Superior temporal gyrus (tissue), 1 donor: Measurements from ENCODE around the gene MKNK2.

Experiments used
- DNase-seq: peaks from one replicate; pipeline ENCODE4 v3.0.0-alpha.2; 2016; ENCODE audit errors: extremely low spot score

MKNK2 gene

DNA sequence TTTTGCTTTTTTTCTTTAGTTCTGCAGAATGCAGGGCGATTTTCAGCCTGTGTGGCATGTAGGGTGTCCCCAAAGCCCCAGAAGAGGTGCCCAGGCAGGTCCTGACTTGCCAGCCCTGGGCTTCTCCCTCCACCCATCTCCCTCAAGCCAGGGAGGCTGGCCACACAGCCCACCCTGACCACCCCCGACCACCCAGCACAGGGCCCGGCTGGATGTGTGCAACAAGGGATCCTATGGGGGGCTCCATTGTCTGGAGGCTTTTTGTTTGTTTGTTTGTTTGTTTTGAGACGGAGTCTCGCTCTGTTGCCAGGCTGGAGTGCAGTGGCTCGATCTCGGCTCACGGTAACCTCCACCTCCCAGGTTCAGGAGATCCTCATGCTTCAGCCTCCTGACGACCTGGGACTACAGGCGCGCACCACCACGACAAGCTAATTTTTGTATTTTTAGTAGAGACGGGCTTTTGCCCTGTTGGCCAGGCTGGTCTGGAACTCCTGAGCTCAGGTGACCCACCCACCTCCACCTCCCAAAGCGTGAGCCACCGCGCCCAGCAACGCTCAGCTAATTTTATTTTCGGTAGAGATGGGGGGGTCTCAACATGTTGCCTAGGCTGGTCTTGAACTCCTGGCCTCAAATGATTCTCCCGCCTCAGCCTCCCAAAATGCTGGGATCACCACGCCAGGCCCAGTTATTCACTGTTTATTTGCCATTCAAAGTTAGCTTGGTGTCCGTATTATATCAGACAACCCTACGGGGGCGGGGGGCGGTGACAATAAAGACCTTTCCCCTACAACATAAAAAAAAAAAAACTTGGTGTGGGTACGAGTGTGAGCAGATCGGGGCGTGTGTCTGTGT, 7.8 kb upstream of the MKNK2 start:
- no peak for DNase-seq

DNA sequence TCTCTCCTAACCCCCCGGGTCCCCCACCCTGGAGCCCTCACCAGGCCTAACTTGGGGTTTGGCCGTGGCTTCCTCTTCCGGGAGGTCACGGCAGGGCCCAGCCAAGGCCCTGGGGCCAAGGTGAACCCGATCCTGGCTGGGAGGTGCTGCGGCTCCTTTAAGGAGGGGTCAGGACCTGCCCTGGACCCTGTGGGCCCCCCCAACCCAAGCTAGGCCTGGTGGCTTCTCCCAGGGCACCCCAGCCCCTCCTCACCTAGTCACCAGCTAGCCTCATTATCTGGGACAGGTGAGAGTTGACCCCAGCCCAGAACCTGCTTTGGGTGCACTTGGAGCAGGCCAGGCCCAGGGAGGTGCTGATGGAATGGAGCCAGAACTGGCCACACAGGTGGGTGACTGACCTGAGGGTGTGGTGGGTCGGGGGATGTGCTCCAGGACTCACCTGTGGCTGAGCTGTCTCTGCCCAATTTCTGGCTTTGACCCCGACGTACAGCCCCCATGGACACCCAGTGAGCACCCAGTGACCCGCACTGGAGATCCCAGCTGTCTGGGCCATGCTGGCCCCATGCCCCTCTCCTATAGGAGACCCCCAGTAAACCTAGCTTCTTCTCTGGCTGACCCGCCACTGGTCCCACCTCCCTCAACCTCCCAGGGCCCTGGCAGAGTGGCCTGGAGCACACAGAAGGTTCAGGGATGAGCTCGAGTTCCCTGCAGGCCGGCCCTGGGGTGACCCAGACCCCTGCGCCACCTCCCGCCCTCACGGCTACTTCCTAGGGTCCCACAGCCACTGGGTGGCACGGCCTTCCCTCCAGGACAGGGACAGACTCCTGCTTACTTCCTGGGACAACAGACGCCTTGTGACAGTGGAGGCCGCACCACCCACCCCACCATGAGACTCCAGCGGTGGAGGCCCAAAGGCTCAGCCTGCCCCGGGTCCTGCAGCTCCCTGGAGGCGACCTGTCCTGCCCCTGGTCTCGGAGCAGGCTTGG, 6.7 kb upstream of the MKNK2 start:
- no peak for DNase-seq

DNA sequence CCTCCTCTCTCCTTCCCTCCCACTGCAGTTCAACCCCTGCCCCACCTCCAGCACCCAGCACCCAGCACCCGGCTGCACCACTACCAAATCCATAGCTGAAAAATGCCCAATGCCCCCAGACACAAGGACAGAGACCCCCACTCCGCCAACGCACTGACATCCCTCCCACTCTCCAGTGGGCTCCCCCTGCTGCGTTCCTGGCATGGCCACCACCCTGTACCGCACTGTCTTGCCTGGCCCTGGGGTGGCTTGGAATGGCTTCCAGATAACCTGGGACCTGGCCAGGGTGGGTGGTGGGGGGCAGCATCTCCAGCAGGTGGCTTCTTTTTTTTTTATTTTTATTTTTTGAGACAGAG, 5.8 kb upstream of the MKNK2 start:
- no peak for DNase-seq

DNA sequence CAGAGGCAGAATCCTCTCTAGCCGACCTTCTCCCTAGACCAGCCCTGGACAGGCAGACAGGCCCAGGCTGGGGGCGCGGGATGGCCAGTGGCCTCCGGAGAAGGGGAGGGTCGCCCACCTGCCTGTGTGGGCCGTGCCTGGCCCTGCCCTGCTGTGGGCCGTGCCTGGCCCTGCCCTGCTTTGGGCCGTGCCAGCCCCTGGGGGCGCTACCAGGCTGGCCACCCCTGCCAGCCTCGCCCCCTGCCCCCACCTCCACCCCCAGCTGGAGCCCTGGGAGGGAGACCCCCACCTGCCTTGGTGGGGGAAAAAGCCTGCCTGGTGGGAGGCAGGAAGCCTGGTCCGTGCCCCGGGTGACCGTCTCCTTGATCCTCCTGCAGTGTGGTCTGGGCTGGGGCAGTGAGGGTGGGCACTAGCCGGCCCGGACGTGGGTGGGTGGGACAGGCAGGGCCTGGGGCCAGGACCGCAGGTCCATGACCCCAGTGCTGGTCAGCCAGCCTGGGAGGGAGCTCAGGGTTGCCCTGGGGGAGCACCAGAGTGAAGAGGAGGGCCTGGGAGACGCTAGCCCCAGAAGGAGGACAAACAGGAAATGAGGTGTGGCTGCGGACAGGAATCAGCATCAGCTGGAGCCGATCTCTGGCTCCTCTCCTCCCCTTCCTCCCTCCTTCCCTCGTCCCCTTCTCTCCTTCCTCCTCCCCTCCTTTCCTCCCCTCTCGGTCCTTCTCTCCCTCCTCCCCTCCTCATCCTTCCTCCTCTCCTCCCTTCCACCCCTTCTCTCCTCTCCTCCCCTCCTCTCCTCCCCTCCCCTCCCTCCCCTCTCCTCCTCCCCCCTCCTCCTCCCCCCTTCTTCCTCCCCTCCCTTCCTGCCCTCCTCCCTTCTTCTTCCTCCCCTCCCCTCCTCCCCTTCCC, 5.1 kb upstream of the MKNK2 start:
- DNase-seq = no peak

DNA sequence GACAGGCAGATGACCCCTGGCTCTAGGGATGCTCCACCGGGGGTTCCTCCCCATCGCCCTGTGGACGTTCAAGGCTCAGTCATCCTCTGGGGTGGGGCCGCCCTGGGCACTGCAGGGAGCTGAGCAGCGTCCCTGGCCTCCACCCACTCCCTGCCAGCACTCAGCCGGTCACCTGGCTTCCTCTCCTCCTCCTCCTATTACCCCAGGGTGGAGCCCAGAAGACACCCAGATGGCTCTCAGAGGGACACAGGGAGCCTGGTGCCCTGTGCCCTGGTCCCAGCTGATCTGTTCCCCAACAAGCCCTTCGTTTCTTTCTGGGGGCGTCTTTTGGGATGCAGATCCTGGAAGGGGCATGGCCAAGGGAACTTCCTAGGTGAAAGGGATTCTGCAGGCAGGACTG, 3.7 kb upstream of the MKNK2 start:
- DNase-seq = no peak

DNA sequence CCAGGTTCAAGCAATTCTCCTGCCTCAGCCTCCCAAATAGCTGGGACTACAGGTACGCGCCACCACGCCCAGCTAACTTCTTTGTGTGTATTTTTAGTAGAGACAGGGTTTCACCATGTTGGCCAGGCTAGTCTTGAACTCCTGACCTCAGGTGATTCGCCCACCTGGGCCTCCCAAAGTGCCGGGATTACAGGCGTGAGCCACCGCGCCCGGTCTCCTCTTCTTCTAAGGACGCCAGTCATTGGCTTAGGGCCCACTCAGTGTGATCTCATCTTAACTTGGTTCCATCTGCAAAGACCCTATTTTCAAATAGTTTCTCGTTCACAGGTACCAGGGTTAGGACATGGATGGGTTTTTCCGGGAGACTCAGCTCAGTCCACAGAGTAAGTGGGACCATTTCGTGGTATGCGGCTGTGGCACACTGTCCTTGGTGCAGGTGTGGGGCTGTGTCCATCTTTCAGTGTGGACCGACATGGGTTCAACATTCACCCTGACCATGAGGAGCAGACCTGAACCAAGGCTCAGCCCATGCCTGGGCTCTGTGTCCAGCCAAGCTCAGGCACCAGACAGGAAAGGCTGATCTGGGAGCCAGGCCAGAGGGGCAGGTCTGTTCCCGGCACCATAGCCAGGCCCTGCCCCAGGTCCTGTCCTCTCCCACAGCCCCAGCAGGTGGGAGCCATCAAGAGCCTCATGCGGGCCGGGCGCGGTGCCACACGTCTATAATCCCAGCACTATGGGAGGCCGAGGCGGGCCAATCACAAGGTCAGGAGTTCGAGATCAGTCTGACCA, 2.8 kb upstream of the MKNK2 start:
- no peak for DNase-seq

DNA sequence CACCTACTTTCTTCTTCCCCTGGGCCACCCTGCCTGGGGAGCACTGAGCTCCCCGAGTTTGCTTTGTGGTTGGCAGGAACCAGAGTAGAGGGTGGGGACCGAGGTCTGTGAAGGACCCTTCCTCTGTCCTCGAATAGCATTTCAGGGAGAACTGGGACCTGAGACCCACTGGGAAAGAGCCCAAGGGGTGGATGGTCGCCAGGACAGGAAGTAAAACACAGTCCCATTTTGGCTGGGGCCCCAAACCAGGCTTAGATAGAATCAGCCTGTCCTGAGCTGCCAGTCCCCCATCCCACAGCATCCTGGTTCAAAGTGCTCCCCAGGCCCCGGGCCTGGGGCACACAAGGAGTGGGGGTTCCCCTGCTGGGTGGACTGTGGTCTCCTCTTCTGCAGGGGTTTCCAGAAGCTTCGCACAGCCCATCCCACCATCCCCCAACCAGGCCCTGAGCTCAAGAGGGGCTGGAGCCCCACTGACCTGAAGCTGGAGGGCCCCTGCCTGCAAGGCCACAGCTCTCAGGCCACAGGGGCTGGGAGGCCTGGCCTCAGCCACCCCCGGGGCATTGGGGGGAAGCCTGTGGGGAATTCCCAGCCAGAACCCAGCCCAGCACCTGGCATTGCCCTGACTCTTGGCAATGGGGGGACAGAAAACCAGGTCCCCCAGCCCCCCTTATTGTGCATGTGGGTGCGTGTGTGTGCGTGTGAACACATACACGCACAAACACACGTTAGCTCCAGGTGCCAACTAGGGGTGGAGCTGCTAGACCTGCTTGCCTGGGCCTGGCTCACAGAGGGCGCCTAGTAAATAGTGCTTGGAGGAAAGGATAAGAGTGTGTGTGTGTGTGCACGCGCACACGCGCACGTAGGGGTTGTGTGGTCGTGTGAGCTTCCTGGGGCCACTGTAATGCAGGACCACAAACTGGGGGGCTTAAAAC, 995 bp upstream of the MKNK2 start:
- no peak for DNase-seq

DNA sequence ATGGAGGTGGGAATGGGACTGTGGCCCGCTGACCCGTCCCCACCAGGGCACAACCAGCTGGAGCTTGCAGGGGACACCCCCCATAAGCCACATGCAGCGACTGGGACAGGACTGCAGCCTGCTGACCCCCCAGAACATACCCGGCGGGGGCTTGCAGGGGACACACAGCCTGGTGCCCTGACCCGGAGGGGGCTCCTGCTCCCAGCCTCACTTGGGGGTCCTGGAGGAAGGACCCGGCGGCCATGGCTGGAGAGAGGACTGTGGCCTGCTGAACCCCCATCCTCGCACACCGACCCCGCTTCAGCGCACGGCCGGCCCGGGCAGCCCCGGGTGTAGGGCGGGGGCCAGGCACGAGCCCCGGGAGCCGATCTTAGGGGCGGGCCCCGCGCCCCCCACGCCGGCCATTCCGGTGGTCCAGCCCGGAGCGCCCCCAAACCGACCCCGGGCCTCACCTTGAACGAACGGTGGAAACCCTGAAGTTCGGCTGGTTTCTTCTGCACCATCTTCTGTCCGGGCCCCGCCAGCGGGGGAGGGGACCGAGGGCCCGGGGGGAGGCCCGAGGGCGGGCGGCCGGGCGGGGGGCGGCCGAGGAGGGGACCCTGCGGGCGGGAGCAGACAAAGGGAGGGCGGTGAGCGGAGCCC, 574 bp downstream of the MKNK2 start:
- DNase-seq = no peak

DNA sequence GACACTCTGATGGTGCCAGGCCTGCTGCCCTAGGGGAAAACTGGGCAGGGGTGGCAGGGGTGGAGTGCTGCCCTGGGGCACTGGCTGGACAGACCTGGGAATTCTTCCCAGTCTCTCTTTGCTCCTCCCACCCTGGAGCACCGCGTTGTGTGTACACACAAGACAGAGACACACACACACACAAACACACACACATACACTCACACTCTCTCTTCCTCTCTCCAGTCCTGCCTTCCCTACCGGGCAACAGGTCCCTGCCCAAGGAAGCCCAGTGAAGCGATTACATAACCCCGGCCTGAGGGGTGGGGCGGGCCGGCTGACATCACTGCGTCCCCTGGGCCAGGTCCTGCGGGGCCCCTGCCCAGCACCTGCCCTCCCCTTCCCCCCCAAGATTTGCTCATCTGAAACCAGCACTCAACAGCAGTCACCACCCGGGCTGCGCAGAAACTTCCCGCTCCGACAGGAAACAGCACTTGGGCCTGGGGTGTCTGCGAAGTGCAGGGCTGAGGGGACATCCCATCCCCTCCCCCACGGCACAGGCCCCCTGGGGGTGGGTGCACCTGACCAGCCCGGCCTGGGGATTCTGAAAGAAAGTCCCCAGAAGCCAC, 1.2 kb downstream of the MKNK2 start:
- DNase-seq = peak; percentile 68

DNA sequence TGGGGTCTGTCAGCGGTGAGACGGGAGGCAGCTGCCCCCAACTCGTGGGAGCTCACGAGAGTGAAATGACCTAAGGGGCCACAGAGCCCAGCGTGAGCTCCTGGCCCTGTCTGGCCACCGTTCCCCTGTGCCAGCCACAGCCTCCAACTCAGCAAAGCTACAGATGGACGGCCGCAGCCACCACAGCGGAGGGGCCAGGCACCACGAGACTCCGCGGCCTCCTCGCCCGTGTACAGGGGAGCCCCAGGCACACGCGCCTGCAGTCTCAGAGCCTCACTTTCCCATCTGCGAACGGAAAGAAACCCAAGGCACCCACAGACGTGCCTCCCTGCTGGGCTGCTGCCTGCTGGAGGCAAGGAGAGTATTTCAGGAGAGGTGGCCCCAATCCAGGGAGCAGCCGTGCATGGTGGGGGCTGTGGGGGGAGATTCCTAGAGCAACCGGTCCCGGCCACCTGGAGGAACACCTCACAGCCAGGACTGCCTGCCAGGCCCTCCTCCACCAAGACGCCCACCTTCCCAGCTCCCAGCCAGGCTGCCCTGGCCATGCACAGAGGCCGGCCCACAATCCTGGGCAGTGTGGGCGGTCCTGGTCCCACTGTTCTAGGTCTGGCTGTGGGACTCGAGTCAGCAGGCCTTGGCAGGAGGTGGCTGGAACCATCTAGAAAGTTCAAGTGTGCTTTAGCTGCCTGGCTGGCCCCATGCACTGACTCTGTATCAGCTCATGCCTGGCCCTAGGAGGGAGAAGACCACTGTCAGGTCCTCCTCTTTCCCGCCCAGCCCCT, 1.9 kb downstream of the MKNK2 start:
- DNase-seq = no peak

DNA sequence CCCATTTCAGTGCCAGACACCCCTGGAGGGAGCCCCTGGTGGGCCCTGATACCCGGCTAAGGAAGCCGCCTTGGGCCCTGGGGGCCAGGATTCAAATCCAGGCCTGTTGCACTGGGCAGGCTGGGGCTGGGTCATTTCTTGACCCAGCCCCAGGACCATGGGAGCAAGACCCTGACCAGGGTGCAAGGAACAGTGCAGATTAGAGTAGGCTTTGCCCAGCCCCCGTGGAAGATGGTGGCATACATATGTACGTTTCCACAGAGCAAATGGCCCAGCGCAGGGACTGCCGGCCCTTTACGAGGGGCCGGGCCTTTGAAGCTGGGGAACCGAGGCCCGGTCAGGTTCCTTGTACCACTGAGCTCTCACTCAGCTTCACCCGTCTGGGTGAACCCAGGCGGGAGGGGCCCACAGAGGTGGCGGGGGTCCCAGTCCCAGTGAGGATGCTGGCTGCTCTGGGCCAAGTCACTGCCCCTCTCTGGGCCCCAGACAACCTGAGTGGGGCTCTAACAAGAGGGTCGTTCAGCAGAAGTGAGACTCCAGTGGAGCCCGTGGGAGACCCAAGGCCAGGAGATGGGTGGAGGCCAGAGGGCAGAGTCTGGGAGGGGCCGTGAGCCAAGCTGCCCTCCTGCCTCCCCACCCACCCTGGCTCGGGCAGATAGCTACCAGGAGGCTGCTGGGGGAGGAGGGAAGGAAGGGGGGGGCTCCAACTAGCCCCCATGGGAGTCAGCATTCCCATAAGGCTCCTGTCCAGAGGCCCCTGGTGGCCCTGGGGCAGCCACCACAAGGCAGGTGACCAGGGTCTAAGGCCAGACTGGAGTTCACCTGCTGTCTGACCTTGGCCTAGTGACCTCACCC, 2.7 kb downstream of the MKNK2 start:
- DNase-seq = no peak

DNA sequence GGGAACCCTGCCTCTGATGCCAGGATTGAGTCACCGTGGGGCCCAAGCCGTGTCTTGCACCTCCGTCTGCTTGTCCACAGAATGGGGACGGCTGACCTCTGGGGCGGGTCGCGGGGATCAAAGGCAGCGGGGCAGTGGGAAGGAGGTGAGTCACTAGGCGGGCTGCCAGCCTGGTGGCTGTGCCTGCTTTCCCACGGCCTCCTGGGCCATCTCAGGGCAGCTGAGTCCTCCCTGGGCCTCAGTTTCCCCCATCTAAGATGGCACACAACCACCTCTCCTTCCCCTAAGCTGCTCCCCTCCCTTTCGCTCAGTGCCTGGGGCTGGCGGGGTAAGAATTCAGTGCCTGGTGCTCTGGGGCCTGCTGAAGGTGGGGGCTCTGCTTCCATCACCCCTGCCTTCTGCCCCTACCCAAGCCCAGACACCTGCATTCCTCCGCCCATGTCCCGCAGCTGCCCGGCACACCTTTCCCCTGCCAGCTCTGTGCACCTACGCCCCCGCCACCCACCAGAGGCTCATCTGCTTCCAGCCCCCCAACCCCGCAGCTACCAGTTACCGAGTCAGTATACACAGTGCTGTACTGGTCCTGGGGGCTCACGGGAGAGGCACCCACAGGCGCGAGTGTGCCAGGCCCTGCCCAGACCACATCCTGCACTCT, 3.5 kb downstream of the MKNK2 start:
- DNase-seq = no peak

DNA sequence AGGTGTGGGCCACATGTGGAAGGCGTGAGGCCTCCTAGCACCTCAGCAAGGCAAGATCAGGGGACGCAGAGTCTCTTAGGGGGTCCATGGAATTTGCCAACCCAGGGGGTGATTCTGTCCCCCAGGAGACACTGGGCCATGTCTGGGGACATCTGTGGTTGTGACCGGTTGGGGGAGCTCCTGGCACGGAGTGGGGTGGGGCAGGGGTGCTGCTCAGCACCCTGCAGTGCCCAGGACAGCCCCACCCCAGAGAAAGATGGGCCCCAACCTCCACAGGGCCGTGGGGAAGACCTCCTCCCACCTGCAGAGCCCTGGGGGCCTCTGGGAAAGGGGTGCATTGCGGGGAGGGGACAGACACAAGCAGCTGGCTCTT, 4.0 kb downstream of the MKNK2 start:
- no peak for DNase-seq

DNA sequence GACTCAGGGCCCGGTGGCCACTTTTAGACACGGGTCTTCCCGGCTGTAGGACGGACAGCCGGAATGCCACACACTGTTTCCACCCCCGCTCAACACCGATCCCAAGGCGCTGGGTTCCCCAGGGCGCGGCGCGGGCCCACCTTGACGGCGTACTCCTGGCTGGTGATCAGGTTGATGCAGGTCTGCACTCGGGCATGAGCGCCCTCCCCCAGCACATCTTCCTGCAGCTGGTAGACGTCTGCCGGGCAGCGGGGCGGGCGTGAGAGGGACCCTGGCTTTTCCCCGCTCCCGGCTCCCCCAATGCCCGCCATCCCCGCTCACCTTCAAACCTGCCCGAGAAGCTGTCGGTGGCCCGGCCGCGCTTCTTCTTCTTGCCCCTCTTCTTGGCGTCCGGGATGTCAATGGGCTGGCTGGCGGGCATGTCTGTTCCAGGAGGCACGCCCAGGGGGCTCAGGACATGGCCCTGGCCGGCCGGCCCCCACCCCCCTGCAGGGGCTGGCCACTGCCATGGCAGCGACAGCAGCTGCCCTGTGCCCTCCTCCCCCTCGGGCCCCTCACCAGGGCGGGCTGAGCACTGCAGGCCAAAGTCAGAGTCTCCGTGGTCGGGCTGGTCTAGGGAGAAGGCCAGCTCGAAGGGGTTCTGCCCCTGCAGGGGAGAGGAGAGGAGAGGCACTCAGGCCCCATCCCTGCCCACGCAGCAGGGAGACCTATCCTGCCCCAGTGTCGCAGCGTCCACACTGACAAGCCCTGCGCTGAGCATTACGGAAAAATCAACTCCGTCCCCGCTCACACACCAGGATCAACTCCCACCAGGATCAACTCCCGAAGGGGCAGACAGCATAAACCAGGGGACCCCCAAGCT, 4.8 kb downstream of the MKNK2 start:
- no peak for DNase-seq

DNA sequence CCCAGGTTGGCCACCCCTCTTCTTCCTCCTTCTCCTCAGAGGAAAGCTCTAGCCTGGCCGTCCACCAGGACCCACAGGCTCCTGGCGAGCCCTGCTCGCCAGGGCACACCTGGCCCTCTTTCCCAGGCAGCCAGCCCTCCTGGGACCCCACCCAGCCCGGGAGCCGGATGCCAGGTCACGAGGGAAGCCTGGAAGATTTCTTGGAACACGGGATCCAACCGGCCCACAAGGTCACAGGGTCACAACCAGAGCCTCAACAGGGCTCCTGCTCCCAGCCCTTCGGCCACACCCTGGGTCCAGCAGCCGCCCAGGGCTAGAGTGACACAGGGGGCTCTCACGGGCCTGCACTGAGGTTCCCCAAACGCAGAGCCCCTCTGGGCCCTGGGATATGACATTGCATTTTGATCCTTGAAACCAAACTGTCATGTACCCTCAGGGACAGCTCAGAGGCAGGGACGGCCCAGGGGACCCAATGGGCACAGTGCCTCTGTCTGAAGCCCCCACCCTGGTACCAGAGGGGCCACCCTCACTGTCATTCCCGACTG, 5.5 kb downstream of the MKNK2 start:
- no peak for DNase-seq
